GM12874 (cell line): ENCODE results near the gene USP37.

ENCODE experiments used
- CTCF ChIP-seq: IDR thresholded peaks from 2 replicates; pipeline ENCODE4 v1.5.1; 2011; ENCODE audit warnings: low read depth, mild to moderate bottlenecking, control low read depth, low read length, moderate library complexity; ENCODE audit not compliant: insufficient read depth

USP37 gene

DNA sequence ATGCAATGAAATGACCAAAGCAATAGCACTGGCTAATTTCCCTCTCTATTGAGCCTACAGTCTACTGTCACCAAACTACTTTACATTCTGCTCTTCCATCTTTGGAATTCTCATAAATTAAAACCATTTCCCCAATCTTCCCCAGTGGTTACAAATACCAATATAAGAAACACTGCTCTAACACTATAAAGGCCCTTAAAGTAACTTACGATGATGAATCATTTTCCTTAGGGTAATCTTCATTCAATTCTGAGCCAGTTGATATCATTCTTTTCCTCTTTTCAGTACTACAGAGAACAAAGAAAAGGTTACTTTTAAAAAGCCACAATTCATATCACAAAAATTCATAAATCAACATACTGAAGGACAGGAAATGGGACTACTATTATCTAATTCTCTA lies 22.1 kb downstream of the USP37 start:
- TF ChIP-seq CTCF: no peak

DNA sequence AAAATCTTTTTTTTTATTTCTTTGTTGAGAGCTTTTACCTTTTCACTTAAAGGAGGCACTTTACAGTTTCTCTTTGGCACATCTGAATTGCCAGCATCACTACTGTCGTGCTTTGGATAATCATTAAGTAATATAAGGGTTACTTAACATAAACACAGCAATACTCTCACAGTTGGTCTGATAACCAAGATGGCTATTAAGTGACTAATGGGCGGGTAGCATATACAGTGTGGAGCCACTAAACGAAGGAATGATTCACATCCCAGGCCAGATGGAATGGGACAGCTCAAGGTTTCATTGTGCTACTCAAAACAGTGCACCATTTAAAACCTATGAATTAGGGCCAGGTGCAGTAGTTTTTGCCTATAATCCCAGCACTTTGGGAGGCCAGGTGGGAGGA lies 28.1 kb downstream of the USP37 start:
- TF ChIP-seq CTCF: no peak

DNA sequence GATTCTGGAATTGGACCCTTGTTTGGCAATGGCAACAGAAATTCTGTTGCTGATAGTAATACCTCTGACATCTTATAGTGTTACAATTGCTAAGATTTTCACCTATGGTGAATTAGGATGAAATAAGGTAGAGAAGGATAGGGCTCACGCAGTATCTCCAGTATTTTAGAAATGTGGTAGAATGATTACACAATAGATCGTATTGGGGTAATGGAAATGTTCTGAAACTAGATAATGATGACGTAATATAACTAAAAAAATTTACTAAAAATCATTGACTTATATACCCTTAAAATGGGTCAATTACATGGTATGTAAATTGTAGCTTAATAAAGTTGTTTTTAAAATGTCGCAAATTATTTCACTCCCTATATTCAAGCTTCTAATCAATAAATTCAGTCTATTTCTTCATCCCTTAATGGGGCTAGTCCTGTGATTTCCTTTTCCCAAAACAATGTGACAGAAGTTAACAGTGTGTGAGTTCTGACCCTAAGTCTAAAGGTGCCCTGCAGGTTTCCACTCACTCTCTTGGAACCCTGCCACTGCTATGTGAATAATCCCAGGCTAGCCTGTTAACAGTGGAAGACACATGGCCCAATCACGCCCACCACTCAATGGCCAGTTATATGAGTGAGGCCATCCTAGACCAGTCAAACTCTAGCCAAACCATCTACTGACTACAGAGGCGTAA lies 31.2 kb downstream of the USP37 start:
- TF ChIP-seq CTCF: no peak

- TF ChIP-seq CTCF: no peak
Measured at GRCh38 chr2:218529990-218530389, 38.2 kb downstream of the USP37 start.

DNA sequence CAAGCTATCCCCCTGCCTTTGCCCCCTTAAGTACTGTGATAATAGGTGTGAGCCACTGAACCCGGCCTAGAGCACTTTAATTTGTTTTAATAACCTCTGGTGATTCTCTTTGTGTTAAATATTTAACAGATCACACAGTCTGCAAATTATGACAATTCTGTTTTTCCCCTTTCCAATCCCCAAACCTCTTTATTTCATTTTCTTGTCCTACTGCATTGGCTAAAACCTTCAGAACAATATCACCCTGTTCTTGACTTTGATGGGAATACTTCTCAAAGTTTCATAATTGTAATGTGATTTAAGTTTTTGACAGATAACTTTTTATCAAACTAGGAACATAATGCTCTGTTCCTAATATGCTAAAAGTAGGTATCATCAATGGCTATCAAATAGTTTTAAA lies 44.5 kb downstream of the USP37 start:
- no peak for TF ChIP-seq CTCF

- TF ChIP-seq CTCF: no peak
Measured at GRCh38 chr2:218518876-218519275, 49.3 kb downstream of the USP37 start.

DNA sequence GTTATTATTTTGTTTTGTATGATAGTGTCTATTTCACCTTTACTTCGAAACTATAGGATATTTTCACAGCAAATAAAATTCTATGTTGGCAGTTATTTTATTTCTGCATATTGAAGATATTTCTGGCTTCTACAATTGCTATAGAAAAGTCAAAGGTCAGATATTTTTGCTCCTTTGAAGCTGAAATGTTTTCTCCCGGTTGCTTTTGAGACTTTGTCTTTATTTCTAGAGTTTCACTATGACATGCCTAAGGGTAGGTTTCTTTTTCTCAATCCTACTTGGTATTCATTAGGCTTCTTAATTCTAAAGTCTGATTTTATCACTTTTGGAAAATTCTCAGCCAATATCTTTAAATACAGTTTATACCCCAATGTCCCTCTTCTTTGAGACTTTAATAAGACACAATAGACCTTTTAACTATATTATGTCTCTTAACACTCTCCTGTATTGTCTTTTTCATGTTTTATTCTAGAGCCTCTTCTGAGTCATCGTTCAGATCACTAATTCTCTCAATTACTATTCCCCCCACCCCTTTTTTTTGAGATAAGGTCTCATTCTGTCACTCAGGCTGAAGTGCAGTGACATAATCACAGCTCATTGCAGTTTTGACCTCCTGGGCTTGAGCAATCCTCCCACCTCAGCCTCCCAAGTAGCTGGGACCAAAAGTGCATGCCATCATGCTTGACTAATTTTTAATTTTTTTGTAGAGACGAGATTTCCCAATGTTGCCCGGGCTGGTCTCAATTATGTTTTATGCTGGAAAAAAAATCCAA lies 50.5 kb downstream of the USP37 start:
- no peak for TF ChIP-seq CTCF
